Measurements from ENCODE around the gene CTBP2. TPM values are rescaled to one million over a fixed set of nuclear protein-coding genes. Genes with fewer than 3 reads are reported as not detected.

Gene CTBP2
- total RNA-seq, 1 experiment from 2014 or later = 191 TPM

GRCh38 chr10:125151553-125152449, 8.6 kb downstream of the CTBP2 start (continued):
- TF ChIP-seq E2F4 (CRISPR knock-in tag; IDR thresholded peaks at IDR 0.05; ENCODE audit: borderline replicate concordance, low read depth) (peak; percentile 53; the same call in 1 of the 2 replicates), E2F5 (CRISPR knock-in tag; IDR thresholded peaks at IDR 0.05) (peak; percentile 95), ZNF121 (CRISPR knock-in tag; IDR thresholded peaks at IDR 0.05) (peak; percentile 88; the same call in 1 of the 2 replicates), TEAD1 (CRISPR knock-in tag; IDR thresholded peaks at IDR 0.05) (peak; percentile 81), ZNF138 (CRISPR knock-in tag; conservative IDR thresholded peaks at IDR 0.05) (no peak; the same call in 1 of the 2 replicates), JAZF1 (CRISPR knock-in tag; IDR thresholded peaks at IDR 0.05) (no peak), GTF2I (CRISPR knock-in tag; conservative IDR thresholded peaks at IDR 0.05) (no peak; the same call in 1 of the 2 replicates), GABPB1 (CRISPR knock-in tag; IDR thresholded peaks at IDR 0.05) (no peak), CTCF (IDR thresholded peaks at IDR 0.05) (no peak), PREB (CRISPR knock-in tag; IDR thresholded peaks at IDR 0.05; ENCODE audit: borderline replicate concordance) (no peak), E2F1 (CRISPR knock-in tag; IDR thresholded peaks at IDR 0.05) (no peak), ZNF263 (CRISPR knock-in tag; IDR thresholded peaks at IDR 0.05; ENCODE audit: low read depth) (no peak), CDX4 (CRISPR knock-in tag; IDR thresholded peaks at IDR 0.05; ENCODE audit: borderline replicate concordance) (no peak), CBFB (CRISPR knock-in tag; IDR thresholded peaks at IDR 0.05; ENCODE audit: low read depth) (peak; percentile 59; the same call in 1 of the 2 replicates), ZNF423 (CRISPR knock-in tag; IDR thresholded peaks at IDR 0.05) (peak; percentile 89; the same call in 1 of the 2 replicates), KAT7 (CRISPR knock-in tag; IDR thresholded peaks at IDR 0.05; ENCODE audit: borderline replicate concordance) (no peak), NR3C1 (CRISPR knock-in tag; conservative IDR thresholded peaks at IDR 0.05; ENCODE audit: low read depth) (no peak), GRHL2 (CRISPR knock-in tag; IDR thresholded peaks at IDR 0.05; ENCODE audit: insufficient replicate concordance, severe bottlenecking) (no peak), IRF2 (CRISPR knock-in tag; IDR thresholded peaks at IDR 0.05; ENCODE audit: borderline replicate concordance, low read depth) (no peak), ETV6 (CRISPR knock-in tag; IDR thresholded peaks at IDR 0.05) (peak; percentile 89), EMX1 (CRISPR knock-in tag; IDR thresholded peaks at IDR 0.05) (no peak), TCF7 (CRISPR knock-in tag; IDR thresholded peaks at IDR 0.05; ENCODE audit: low read depth) (no peak), TP53 (CRISPR knock-in tag; IDR thresholded peaks at IDR 0.05) (peak; percentile 59; the same call in 1 of the 2 replicates), ZNF396 (CRISPR knock-in tag; IDR thresholded peaks at IDR 0.05; ENCODE audit: borderline replicate concordance) (no peak), AR (CRISPR knock-in tag; IDR thresholded peaks at IDR 0.05) (no peak), HMGXB4 (CRISPR knock-in tag; IDR thresholded peaks at IDR 0.05) (0 out of 2 replicates have a peak, but pooled peaks have one; percentile 37)

Measured in WTC11 (cell line).